ENCODE measurements around the gene PDXK. TPM values are rescaled to one million over a fixed set of nuclear protein-coding genes. Genes with fewer than 3 reads are reported as not detected.
"Not testable (repeated sequence)": the region's sequence is repeated elsewhere in the genome, so short reads cannot be mapped to it uniquely, and the experiment has no call there.

The PDXK gene
- total RNA-seq, 1 donor from 2014 or later, result 54.0 TPM

DNA sequence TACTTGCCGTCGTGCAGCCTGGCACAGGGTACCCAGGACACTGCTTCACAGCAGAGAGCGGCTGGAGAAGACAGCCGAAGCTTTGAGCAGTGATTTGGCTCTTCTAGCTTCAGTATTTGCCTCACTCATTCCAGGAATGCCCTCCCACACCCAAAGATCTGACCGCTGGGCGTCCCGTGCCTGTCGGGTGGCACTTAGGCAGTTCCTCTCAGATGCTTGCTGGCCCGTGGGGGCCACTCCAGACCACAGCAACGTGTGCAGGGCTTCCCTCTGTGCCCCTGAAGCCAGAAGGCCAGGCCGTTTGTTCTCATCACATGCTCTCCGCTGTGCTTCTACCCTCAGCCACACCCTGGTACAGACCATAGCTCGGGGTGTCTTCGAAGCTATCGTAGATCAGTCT, 42.5 kb upstream of the PDXK start:
- Histone ChIP-seq H3K27me3 (no peaks in the 10 kb centered on the region), H3F3A (ENCODE audit: low read depth) (peaks cover 4% of the 10 kb centered on the region), H3K9ac (no peak overlapping the region), H3K4me3 (no peak overlapping the region), H2AFZ (replicated peaks) (no peak overlapping the region), H3K79me2 (ENCODE audit: low read depth) (peaks cover 23% of the 10 kb centered on the region), H4K20me1 (ENCODE audit: low read depth) (peaks cover 3% of the 10 kb centered on the region), H3K4me2 (no peak overlapping the region), H3K27ac (no peak overlapping the region), H3K4me1 (peaks cover 4% of the 10 kb centered on the region), H3K9me3 (ENCODE audit: low read depth) (no peaks in the 10 kb centered on the region), H3K36me3 (no peaks in the 10 kb centered on the region)
- Mint-ChIP-seq H3K4me3 (no peak overlapping the region), H3K36me3 (peaks cover 32% of the 10 kb centered on the region), H3K4me1 (no peaks in the 10 kb centered on the region), H3K9me3 (no peaks in the 10 kb centered on the region), H3K27ac (no peak overlapping the region), H3K27me3 (ENCODE audit: insufficient read depth, low read depth) (no peaks in the 10 kb centered on the region)
- TF ChIP-seq EZH2 (IDR thresholded peaks at IDR 0.05), result no peak
- TF ChIP-seq CTCF (IDR thresholded peaks at IDR 0.05), result no peak
- TF ChIP-seq EZH2phosphoT487 (IDR thresholded peaks at IDR 0.05), result no peak
- no peak for DNase-seq (ENCODE audit: low spot score)

DNA sequence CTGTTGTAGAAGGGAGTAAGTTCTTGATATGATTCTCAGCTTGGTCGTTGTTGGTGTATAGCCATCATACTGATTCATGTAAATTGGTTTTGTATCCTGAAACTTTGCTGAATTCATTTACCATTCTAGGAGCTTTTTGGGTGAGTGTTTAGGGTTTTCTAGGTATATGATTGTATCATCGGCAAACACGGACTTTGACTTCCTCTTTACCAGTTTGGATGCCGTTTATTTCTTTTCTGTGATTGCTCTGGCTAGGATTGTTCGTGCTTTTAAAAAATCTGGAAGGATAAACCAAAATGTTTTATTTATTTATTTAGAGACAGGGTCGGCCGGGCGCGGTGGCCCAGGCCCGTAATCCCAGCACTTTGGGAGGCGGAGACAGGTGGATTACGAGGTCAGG, 39.0 kb upstream of the PDXK start:
- H4K20me1 ChIP-seq (ENCODE audit: low read depth), result no peaks in the 10 kb centered on the region
- no peaks in the 10 kb centered on the region for H3K4me1 ChIP-seq
- H3K9me3 Mint-ChIP-seq, result no peaks in the 10 kb centered on the region
- no peak overlapping the region for H3K27ac Mint-ChIP-seq
- H3K27ac ChIP-seq, result no peak overlapping the region
- no peaks in the 10 kb centered on the region for H3F3A ChIP-seq (ENCODE audit: low read depth)
- H3K36me3 ChIP-seq, result no peaks in the 10 kb centered on the region
- DNase-seq (ENCODE audit: low spot score), result no peak
- H3K4me3 Mint-ChIP-seq, result no peak overlapping the region
- H3K9me3 ChIP-seq (ENCODE audit: low read depth), result no peaks in the 10 kb centered on the region
- no peak overlapping the region for H3K9ac ChIP-seq
- H2AFZ ChIP-seq (replicated peaks), result no peak overlapping the region
- no peaks in the 10 kb centered on the region for H3K27me3 Mint-ChIP-seq (ENCODE audit: insufficient read depth, low read depth)
- H3K4me1 Mint-ChIP-seq, result no peaks in the 10 kb centered on the region
- H3K27me3 ChIP-seq, result no peaks in the 10 kb centered on the region
- H3K79me2 ChIP-seq (ENCODE audit: low read depth), result peaks cover 23% of the 10 kb centered on the region
- no peak for TF ChIP-seq EZH2 (IDR thresholded peaks at IDR 0.05)
- no peak for TF ChIP-seq EZH2phosphoT487 (IDR thresholded peaks at IDR 0.05)
- TF ChIP-seq CTCF (IDR thresholded peaks at IDR 0.05), result no peak
- peaks cover 41% of the 10 kb centered on the region for H3K36me3 Mint-ChIP-seq
- H3K4me3 ChIP-seq, result no peak overlapping the region
- H3K4me2 ChIP-seq, result no peak overlapping the region

GRCh38 chr21:43680421-43680820, 38.5 kb upstream of the PDXK start:
- H3K27ac Mint-ChIP-seq; H3K4me1 Mint-ChIP-seq; H4K20me1 ChIP-seq (ENCODE audit: low read depth); H3K4me3 Mint-ChIP-seq; H2AFZ ChIP-seq (replicated peaks); H3K27me3 ChIP-seq; H3K4me1 ChIP-seq; H3K9ac ChIP-seq; H3K27ac ChIP-seq; H3K9me3 ChIP-seq (ENCODE audit: low read depth); H3K9me3 Mint-ChIP-seq; H3F3A ChIP-seq (ENCODE audit: low read depth); H3K36me3 ChIP-seq; H3K4me2 ChIP-seq; H3K4me3 ChIP-seq; DNase-seq (ENCODE audit: low spot score); H3K27me3 Mint-ChIP-seq (ENCODE audit: insufficient read depth, low read depth): not testable (repeated sequence)
- H3K36me3 Mint-ChIP-seq, result peaks cover 43% of the 10 kb centered on the region
- H3K79me2 ChIP-seq (ENCODE audit: low read depth), result peaks cover 23% of the 10 kb centered on the region

DNA sequence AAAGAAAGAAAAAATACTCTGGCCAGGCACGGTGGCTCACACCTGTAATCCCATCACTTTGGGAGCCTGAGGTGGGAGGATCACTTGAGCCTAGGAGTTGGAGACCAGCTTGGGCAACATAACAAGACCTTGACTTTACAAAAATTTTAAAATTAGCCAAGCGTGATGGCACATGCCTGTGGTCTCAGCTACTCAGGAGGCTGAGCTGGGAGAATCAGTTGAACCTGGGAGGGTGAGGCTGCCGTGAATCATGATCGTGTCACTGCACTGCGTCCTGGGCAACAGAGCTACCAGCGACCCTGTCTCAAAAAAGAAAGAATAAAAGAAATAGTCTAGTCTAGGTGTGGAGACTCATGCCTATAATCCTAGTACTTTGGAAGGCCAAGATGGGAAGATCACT, 37.3 kb upstream of the PDXK start:
- H3K36me3 ChIP-seq, result no peaks in the 10 kb centered on the region
- H3K79me2 ChIP-seq (ENCODE audit: low read depth), result peaks cover 23% of the 10 kb centered on the region
- TF ChIP-seq EZH2phosphoT487 (IDR thresholded peaks at IDR 0.05) (no peak), EZH2 (IDR thresholded peaks at IDR 0.05) (no peak), CTCF (IDR thresholded peaks at IDR 0.05) (no peak)
- no peak overlapping the region for H3K27ac ChIP-seq
- no peak overlapping the region for H3K4me3 ChIP-seq
- H3K27me3 ChIP-seq, result no peaks in the 10 kb centered on the region
- no peak overlapping the region for H3K4me3 Mint-ChIP-seq
- no peaks in the 10 kb centered on the region for H3K27me3 Mint-ChIP-seq (ENCODE audit: insufficient read depth, low read depth)
- H3K9me3 Mint-ChIP-seq, result no peaks in the 10 kb centered on the region
- no peak overlapping the region for H3K27ac Mint-ChIP-seq
- H3K9me3 ChIP-seq (ENCODE audit: low read depth), result no peaks in the 10 kb centered on the region
- H3K4me1 Mint-ChIP-seq, result no peaks in the 10 kb centered on the region
- DNase-seq (ENCODE audit: low spot score), result no peak
- no peak overlapping the region for H2AFZ ChIP-seq (replicated peaks)
- peaks cover 47% of the 10 kb centered on the region for H3K36me3 Mint-ChIP-seq
- no peaks in the 10 kb centered on the region for H3F3A ChIP-seq (ENCODE audit: low read depth)
- no peak overlapping the region for H3K9ac ChIP-seq
- H3K4me1 ChIP-seq, result no peaks in the 10 kb centered on the region
- no peaks in the 10 kb centered on the region for H4K20me1 ChIP-seq (ENCODE audit: low read depth)
- no peak overlapping the region for H3K4me2 ChIP-seq
